ENCODE measurements around the gene IGF1. TPM values are rescaled to one million over a fixed set of nuclear protein-coding genes. Genes with fewer than 3 reads are reported as not detected.

The IGF1 gene
- 6.0 TPM for total RNA-seq
- long read RNA-seq, full-length matches to known transcripts: 8 of 8 reads
- long read RNA-seq, partial matches to known transcripts: 0 of 8 reads
- long read RNA-seq, other reads (novel, unspliced or antisense): 0 of 8 reads

- TF ChIP-seq CTCF (IDR thresholded peaks at IDR 0.05): peak; percentile 9
- Histone ChIP-seq H3K4me1 (peaks cover 18% of the 10 kb centered on the region), H3K36me3 (no peaks in the 10 kb centered on the region), H3K4me3 (peak within 1 kb of the TSS; percentile 36), H3K27ac (peak within 1 kb of the TSS; percentile 43), H3K9me3 (no peaks in the 10 kb centered on the region), H3K27me3 (no peaks in the 10 kb centered on the region)
- DNase-seq (no peak), ATAC-seq (no peak)
- intact Hi-C loops (cut with DNase I): no loop called here
Measured at GRCh38 chr12:102480406-102480805, at the start of gene IGF1. Gene IGF1, minus strand, starts transcription at chr12:102480563. Its CDS starts 182 bp downstream, at chr12:102480381.

- no peak overlapping the region for H3K4me3 ChIP-seq
- H3K4me1 ChIP-seq: no peaks in the 10 kb centered on the region
- ATAC-seq: no peak
- no peaks in the 10 kb centered on the region for H3K9me3 ChIP-seq
- TF ChIP-seq CTCF (IDR thresholded peaks at IDR 0.05): no peak
- H3K36me3 ChIP-seq: no peaks in the 10 kb centered on the region
- H3K27ac ChIP-seq: no peak overlapping the region
- H3K27me3 ChIP-seq: no peaks in the 10 kb centered on the region
- no peak for DNase-seq
- intact Hi-C loops (cut with DNase I): no loop called here
Measured at GRCh38 chr12:102528111-102528510, 47.7 kb upstream of the IGF1 start.

- H3K9me3 ChIP-seq: no peaks in the 10 kb centered on the region
- intact Hi-C loops (cut with DNase I): no loop called here
- DNase-seq: no peak
Measured at GRCh38 chr12:102527171-102527720, 46.9 kb upstream of the IGF1 start.

GRCh38 chr12:102526656-102527055 lies 46.3 kb upstream of the IGF1 start:
- H3K27me3 ChIP-seq: no peaks in the 10 kb centered on the region
- no peaks in the 10 kb centered on the region for H3K4me1 ChIP-seq
- TF ChIP-seq CTCF (IDR thresholded peaks at IDR 0.05): no peak
- intact Hi-C loops (cut with DNase I): no loop called here
- DNase-seq: no peak
- H3K4me3 ChIP-seq: no peak overlapping the region
- no peaks in the 10 kb centered on the region for H3K9me3 ChIP-seq
- H3K36me3 ChIP-seq: no peaks in the 10 kb centered on the region
- H3K27ac ChIP-seq: no peak overlapping the region
- ATAC-seq: no peak

More at GRCh38 chr12:102527171-102527720, 46.9 kb upstream of the IGF1 start:
- H3K27ac ChIP-seq: no peak overlapping the region
- H3K4me1 ChIP-seq: no peaks in the 10 kb centered on the region
- H3K36me3 ChIP-seq: no peaks in the 10 kb centered on the region
- ATAC-seq: no peak
- H3K4me3 ChIP-seq: no peak overlapping the region
- H3K27me3 ChIP-seq: no peaks in the 10 kb centered on the region
- TF ChIP-seq CTCF (IDR thresholded peaks at IDR 0.05): no peak

- Histone ChIP-seq H3K27me3 (peaks cover 4% of the 10 kb centered on the region), H3K27ac (no peak overlapping the region), H3K4me3 (no peak overlapping the region), H3K9me3 (no peaks in the 10 kb centered on the region), H3K4me1 (no peaks in the 10 kb centered on the region), H3K36me3 (no peaks in the 10 kb centered on the region)
- DNase-seq (no peak), ATAC-seq (no peak)
- intact Hi-C loops (cut with DNase I): no loop called here
- TF ChIP-seq CTCF (IDR thresholded peaks at IDR 0.05): no peak
Measured at GRCh38 chr12:102522768-102523167, 42.4 kb upstream of the IGF1 start.
